Colonic mucosa (tissue), 4 donors: ENCODE results near the gene FNBP1. TPM values are rescaled to one million over a fixed set of nuclear protein-coding genes. Genes with fewer than 3 reads are reported as not detected.

ENCODE experiments used
- DNase-seq: peaks from one replicate; pipeline ENCODE4 v3.0.0-alpha.2; 2020
- H3K27ac ChIP-seq: fragments of 200-600 bp; one replicate; pipeline ENCODE4 v1.8.0; 2021
- H3K27me3 ChIP-seq: fragments of 200-600 bp; one replicate; pipeline ENCODE4 v1.8.0; 2021
- H3K36me3 ChIP-seq: fragments of 200-600 bp; one replicate; pipeline ENCODE4 v1.8.0; 2021
- H3K4me1 ChIP-seq: fragments of 200-600 bp; one replicate; pipeline ENCODE4 v1.8.0; 2021; ENCODE audit warnings: mild to moderate bottlenecking
- H3K4me3 ChIP-seq: fragments of 200-600 bp; one replicate; pipeline ENCODE4 v1.8.0; 2021
- H3K9ac ChIP-seq, 2 donors: one replicate each; pipeline ENCODE4 v1.7.0; 2013; ENCODE audit warnings: control low read depth in 2 of 2, low read depth in 2 of 2, low read length in 2 of 2
- H3K9me3 ChIP-seq: fragments of 200-600 bp; one replicate; pipeline ENCODE4 v1.8.0; 2021
- CTCF ChIP-seq: fragments of 200-600 bp; IDR thresholded peaks from one replicate; pipeline ENCODE4 v1.8.0; 2022; ENCODE audit warnings: antibody characterized with exemption, mild to moderate bottlenecking
- intact Hi-C: fragments of 100-400 bp; cut with DNase I; formaldehyde crosslinking; loops from one replicate; pipeline ENCODE4 v1.14.1; 2022
- total RNA-seq, 2 donors: library from RNA; stranded (reverse); fragmentation: NEBNext Ultra II Directional in 1 of 2; extraction: Animal tissue kit (Norgen Biotek cat#: 25700) in 1 of 2; gene quantifications; one replicate each; pipeline ENCODE4 v1.2.1, GENCODE V29; 2021
- donor health status: healthy.
- donor health status: DM: no; HTN: no; CAD: no.
- donor health status: DM: no; HTN: no; CAD: no.

Gene FNBP1
- total RNA-seq, 2 donors from 2014 or later: 24.7 to 55.5 TPM

- no peak for DNase-seq
- Histone ChIP-seq H3K36me3 (no peaks in the 10 kb centered on the region), H3K27ac (no peak overlapping the region), H3K27me3 (no peaks in the 10 kb centered on the region), H3K4me3 (no peak overlapping the region), H3K4me1 (no peaks in the 10 kb centered on the region), H3K9ac (no peak overlapping the region), H3K9me3 (no peaks in the 10 kb centered on the region)
- intact Hi-C loops: no loop called here
- TF ChIP-seq CTCF: no peak
Observed at GRCh38 chr9:129851821-129852220, 191.2 kb downstream of the FNBP1 start.

- H3K27me3 ChIP-seq: no peaks in the 10 kb centered on the region
- TF ChIP-seq CTCF: no peak
- no peaks in the 10 kb centered on the region for H3K9me3 ChIP-seq
- no peak for DNase-seq
- no peaks in the 10 kb centered on the region for H3K4me1 ChIP-seq
- H3K4me3 ChIP-seq: no peak overlapping the region
- intact Hi-C loops: no loop called here
- no peak overlapping the region for H3K9ac ChIP-seq
- no peak overlapping the region for H3K27ac ChIP-seq
- no peaks in the 10 kb centered on the region for H3K36me3 ChIP-seq
Observed at GRCh38 chr9:129850821-129851550, 192.0 kb downstream of the FNBP1 start.

- H3K36me3 ChIP-seq: no peaks in the 10 kb centered on the region
- no peak for DNase-seq
- H3K4me1 ChIP-seq: no peaks in the 10 kb centered on the region
- no peak overlapping the region for H3K4me3 ChIP-seq
- no peaks in the 10 kb centered on the region for H3K9me3 ChIP-seq
- H3K9ac ChIP-seq: no peak overlapping the region
- H3K27me3 ChIP-seq: no peaks in the 10 kb centered on the region
- intact Hi-C loops: no loop called here
- no peak overlapping the region for H3K27ac ChIP-seq
- TF ChIP-seq CTCF: no peak
Observed at GRCh38 chr9:129849901-129850300, 193.1 kb downstream of the FNBP1 start.

GRCh38 chr9:129848712-129849441 is 194.1 kb downstream of the FNBP1 start:
- Histone ChIP-seq H3K36me3 (no peaks in the 10 kb centered on the region), H3K9me3 (no peaks in the 10 kb centered on the region), H3K27me3 (no peaks in the 10 kb centered on the region), H3K27ac (no peak overlapping the region), H3K4me1 (no peaks in the 10 kb centered on the region), H3K9ac (no peak overlapping the region), H3K4me3 (no peak overlapping the region)
- DNase-seq: no peak
- intact Hi-C loops: no loop called here
- TF ChIP-seq CTCF: no peak

- no peak overlapping the region for H3K27ac ChIP-seq
- no peaks in the 10 kb centered on the region for H3K27me3 ChIP-seq
- H3K36me3 ChIP-seq: no peaks in the 10 kb centered on the region
- TF ChIP-seq CTCF: no peak
- intact Hi-C loops: no loop called here
- DNase-seq: no peak
- no peak overlapping the region for H3K4me3 ChIP-seq
- no peaks in the 10 kb centered on the region for H3K4me1 ChIP-seq
- H3K9ac ChIP-seq: no peak overlapping the region
- no peaks in the 10 kb centered on the region for H3K9me3 ChIP-seq
Observed at GRCh38 chr9:129845373-129845772, 197.6 kb downstream of the FNBP1 start.
